C4-2B (cell line): ENCODE data around the gene FBXO31.
"Not testable (repeated sequence)": the region's sequence is repeated elsewhere in the genome, so short reads cannot be mapped to it uniquely, and the experiment has no call there.

ENCODE experiments used
- ZFX ChIP-seq: fragments of 450-650 bp; IDR thresholded peaks from 2 replicates; pipeline ENCODE4 v1.6.1; 2017
- TF ChIP-seq, protein P1 (sequence below): fragments of 450-650 bp; conservative IDR thresholded peaks from 2 replicates; pipeline ENCODE4 v1.5.1; 2017; ENCODE audit warnings: mild to moderate bottlenecking

DNA sequence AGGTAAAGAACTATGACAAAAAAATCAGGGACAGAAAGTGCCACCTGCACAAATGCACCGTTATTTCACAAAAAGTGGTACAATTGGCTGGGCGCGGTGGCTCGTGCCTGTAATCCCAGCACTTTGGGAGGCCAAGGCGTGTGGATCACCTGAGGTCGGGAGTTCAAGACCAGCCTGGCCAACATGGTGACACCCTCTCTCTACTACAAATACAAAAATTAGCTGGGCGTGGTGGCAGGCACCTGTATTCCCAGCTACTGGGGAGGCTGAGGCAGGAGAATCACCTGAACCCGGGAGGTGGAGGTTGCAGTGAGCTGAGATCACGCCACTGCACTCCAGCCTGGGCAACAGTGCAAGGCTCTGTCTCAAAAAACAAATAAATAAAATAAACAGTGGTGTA lies 6.3 kb upstream of the FBXO31 start:
- TF ChIP-seq, protein P1, sequence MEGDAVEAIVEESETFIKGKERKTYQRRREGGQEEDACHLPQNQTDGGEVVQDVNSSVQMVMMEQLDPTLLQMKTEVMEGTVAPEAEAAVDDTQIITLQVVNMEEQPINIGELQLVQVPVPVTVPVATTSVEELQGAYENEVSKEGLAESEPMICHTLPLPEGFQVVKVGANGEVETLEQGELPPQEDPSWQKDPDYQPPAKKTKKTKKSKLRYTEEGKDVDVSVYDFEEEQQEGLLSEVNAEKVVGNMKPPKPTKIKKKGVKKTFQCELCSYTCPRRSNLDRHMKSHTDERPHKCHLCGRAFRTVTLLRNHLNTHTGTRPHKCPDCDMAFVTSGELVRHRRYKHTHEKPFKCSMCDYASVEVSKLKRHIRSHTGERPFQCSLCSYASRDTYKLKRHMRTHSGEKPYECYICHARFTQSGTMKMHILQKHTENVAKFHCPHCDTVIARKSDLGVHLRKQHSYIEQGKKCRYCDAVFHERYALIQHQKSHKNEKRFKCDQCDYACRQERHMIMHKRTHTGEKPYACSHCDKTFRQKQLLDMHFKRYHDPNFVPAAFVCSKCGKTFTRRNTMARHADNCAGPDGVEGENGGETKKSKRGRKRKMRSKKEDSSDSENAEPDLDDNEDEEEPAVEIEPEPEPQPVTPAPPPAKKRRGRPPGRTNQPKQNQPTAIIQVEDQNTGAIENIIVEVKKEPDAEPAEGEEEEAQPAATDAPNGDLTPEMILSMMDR, result not testable (repeated sequence)
- not testable (repeated sequence) for TF ChIP-seq ZFX
